ENCODE data around the gene RIC1. TPM values are rescaled to one million over a fixed set of nuclear protein-coding genes. Genes with fewer than 3 reads are reported as not detected.
"Not testable (repeated sequence)": the region's sequence is repeated elsewhere in the genome, so short reads cannot be mapped to it uniquely, and the experiment has no call there.

RIC1 gene
- polyA plus RNA-seq, 12 donors: 10.8 to 26.4 (median 20.2) TPM; not detected in 1

DNA sequence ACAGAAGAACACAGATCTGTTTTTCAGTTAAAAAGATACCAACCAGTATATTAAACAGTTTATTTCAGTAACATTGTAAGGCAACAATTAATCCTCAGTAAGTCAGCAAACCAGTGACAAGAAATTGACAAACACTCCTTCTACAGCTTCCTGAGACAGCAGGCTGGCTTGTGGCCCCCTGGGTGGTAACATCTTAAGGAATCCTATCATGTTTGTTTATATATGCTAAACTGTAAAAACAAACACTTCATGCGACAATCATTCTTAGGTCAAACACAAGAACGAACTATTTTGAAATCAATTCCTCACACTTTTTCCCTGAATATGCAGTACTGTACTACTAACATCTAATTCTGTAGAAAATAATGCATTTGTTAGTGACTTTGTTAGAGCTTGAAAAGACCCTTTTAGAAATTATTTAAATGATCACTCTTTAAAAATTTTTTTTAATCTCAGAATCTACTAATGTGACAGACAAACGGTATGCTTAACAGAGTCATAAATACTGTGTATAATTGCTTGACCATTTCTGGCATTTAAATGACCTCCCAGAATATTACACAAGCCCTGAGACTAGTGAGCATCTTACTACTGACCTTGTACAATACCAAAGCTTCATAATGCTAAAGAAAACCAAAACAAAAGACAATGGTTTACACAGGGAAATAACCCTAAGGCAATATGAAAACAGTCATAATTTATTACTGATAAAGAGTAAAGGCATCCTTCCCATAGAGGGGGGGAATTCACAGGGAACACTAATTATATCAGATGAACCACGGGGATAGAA lies 155.8 kb downstream of the RIC1 start:
- no peak for DNase-seq

DNA sequence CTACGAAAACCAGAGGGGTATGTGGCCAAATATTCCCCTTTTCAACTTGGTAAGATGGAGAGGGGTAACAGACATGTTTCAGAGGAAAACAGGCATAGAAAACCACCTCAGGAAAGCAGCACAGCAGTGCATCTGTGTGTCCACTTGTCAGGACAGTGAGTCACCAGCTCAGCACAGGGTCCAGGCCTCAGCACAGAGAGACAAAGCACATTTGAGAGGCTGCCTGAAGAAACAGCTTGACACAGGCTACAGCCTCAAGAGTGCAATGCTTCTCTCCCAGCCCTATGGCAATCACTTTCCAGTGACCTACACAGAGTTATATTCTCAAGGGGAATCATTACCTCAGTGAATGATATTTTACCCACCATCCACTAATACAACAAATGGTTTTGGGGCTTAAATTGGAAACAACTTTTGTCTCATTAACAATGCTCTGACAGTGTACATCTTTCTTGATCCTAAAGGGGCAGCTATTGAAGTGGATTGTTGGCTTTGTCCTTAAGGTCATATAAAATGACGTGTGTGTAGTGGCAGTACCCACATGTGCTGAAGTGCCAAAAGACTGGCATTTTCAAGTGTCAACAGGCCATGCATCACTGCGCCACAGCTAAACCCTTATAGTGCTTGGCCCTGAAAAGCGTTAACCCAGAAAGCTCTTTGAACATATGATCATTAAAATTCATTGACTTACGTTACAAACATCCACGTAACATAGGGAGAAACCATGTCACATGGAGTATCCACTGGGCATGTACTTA lies 157.6 kb downstream of the RIC1 start:
- DNase-seq: no peak

DNA sequence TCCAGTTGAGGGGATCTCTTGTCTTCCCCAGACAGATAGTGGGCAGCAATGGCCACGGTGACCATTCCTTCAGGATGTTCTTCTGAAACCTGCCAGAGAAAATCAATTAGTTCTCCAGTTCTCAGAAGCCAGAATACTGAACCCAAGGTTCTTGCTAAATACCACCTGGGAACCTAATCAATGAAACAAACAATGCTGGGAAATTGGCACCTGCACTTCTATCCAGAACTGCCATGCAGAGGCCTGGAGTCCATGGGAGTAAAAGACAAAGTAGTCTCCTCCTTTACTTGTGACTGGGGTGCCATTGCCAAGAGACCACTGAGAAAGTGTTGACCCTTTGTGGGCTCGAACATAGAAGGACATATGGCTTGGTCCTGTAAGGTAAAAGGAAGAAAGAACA lies 158.3 kb downstream of the RIC1 start:
- DNase-seq: no peak

DNA sequence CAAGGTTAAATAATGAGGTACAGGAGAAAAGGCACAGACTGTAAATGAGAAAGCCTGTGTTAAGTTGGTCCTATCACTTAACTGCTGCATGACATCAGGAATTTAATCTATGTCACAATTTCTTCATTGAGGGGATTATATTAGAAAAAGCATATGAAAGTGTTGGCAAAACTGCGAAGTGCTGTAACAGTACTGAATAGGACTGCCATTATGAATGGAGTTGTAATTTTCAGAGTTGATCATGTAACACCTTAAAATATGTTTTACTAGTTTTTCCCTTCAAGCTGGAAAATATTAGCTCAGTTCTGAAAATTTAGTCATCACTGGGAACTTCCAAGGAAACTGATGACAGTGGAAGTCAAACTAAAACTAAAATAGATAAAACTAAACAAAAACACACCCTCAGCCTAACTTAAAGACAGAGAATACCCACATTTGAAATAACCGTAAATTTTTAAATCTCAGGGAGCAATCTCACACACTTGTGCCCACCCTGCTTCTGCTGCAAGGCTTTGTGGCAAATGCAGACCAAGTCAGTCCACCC lies 158.9 kb downstream of the RIC1 start:
- DNase-seq: no peak

DNA sequence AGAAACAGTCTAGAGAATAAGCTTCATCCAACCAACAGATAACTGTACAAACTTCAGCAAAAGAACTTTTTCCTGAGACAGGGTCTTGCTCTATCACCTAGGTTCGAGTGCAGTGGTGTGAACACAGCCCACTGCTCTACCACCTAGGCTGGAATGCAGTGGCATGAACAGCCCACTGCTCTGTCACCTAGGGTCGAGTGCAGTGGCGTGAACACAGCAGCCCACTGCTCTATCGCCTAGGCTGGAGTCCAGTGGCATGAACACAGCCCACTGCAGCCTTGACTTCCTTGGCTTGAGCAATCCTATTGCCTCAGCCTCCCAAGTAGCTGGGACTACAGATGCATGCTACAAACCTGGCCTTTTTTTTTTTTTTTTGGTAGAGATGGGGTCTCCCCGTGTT lies 160.6 kb downstream of the RIC1 start:
- DNase-seq: no peak

DNA sequence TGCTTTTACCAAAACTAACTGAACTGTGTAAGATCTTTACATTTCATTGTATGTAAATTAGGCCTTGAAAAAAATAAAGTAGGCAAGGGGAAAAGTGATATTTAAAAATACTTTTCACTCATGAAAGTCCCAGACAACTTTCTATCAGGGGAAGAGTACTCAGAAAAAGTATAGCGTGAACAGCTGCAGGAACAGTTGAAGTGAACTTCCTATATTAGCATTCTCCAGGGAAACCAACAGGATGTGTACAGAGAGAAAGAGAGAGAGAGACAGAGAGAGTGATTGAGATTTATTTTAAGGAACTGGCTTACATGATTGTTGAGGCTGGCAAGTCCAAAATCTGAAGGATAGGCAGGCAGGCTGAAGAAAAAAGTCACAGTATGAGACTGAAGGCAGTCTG lies 162.0 kb downstream of the RIC1 start:
- DNase-seq: no peak

DNA sequence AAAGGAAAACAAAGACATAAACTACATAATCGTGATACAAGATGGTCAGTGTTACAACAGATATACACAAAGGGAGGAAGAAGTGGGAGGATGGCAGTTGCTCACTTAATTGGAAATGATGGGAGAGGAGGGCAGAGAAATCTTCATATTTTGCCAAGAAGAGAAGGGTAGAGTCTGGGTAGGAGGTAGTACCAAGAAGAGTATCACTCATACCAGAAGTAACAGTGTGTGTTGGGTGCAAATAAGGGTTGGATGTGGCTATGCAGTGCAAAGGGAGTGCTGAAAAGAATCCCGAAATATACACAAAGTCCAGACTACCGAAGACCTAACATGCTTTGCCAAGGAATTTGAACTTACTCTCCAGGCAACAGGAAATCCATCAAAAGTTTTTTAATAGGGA lies 163.0 kb downstream of the RIC1 start:
- no peak for DNase-seq

DNA sequence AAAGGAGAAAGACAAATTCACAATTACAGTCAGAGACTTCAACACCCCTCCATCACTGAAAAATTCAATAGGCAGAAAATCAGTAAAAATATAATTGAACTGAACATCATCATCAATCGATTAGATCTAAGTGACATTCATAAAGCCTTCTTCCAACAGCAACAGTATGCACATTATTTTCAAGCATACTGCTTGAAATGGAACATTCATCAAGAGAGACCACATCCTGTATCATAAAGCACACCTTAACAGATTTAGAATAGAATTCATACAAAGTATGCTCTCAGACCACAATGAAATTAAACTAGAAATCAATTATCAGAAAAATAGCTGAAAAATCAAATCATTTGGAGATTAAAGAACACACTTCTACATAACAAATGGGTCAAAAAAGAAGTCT lies 164.9 kb downstream of the RIC1 start:
- DNase-seq: no peak

DNA sequence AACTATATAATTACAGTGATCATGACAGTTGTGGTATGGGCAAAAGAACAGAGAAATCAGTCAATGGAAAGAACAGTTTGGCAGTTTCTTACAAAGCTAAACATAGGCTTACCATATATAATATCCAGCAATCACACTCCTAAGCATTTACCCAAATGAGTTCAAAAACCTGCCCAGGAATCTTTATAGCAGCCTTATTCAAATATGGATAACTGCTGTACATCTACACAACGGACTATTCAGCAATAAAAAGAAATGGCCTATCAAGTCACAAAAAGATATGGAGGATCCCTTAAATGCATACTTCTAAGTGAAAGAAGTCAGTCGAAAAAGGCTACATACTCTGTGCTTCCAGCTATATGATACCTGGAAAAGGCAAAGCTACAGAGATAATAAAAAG lies 167.4 kb downstream of the RIC1 start:
- no peak for DNase-seq

DNA sequence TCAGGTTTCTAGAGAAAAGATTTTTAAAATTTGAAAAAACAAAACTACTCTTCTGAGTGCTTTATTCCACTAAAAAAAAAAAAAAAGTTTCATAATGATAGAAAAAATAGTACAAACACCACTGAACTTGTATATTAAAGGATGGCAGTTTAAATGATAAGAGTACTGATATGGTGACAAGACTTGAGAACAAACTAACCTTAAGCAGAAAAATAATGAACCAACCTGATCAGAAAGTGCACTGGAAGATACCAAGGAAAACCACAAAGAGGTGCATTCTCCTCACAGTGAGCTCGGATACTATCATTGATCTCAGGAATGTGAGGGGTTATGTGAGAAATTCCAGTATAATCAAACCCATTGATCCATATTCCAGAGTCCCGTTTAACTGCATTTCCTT lies 169.7 kb downstream of the RIC1 start:
- no peak for DNase-seq

DNA sequence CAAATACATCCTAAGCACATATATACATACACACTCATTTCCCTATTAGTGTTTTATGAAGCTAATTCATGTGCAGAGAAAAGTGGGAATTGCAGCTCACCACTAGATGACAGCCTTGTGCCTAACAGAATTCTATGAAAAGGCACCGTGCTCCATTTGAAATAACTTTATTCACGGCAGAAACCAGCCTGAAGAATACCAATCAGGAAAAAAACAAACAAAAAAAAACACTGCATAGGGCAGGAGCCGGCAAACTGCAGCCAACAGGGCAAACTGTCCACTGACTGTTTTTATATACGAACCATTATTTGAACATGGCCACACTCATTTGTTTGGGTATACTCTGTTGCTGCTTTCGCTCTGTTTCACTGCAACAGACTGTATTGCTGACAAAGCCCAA lies 170.4 kb downstream of the RIC1 start:
- peak; percentile 26 for DNase-seq

DNA sequence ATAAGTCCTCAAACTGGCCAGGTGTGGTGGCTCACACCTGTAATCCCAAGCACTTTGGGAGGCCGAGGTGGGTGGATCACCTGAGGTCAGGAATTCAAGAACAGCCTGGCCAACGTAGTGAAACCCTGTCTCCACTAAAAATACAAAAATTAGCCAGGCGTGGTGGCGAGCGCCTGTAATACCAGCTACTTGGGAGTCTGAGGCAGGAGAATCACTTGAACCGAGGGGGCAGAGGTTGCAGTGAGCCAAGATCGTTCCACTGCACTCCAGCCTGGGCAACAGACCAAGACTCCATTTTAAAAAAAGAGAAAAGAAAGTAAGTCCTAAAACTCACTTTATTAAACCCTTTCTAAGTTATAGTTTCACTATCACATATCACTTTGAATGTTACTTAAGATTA lies 171.5 kb downstream of the RIC1 start:
- not testable (repeated sequence) for DNase-seq

DNA sequence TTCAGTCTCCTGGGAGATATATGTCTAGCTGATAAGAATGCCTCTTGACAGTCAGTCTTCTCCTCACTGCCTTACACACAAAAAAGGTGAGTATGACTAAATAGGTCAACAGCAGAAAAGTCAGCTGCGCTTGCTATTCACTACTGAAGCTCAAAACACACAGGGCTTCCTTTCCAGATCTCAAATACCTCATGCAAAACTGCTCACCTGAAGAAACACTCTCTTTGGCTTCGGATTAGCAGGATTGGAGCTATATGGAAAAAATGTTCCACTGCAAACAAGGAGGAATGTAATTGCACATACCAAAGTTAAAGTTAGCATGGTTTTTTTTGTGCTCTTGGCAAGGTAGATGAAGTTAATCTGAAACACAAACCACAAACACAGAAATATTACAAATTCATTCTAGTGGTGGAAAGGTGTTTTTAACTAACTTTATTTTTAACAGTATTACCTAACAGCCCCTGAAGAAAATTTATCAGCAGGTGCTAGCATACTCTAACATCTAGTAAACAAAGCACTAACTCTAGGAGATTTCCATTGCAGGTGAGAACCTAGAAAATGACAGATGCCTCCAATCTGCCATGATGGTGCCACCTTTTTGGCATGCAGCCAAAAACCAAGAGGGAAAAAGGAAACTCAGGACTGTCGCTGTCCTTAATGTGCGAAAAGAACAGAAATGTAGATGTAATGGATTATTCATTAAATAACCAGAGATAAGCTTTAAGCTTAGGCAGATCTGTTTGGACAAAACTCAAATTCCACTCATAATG lies 172.2 kb downstream of the RIC1 start:
- no peak for DNase-seq

DNA sequence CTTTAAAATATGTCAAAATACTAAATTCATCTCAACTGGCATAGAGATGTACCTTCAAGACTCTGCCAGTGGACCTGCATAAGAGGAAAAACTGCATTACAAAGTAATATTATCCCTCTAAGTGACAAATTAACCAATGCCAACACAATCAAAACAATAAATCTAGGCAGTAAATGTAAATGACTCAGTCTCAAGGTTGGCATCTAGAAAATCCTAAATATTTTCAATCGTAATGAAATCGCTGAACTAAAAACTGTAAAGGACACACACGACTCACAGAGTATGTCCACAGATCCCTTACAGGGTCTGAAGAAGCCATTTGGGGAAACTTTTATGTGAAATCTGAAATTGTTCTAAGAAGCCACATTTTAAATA lies 172.8 kb downstream of the RIC1 start:
- no peak for DNase-seq

DNA sequence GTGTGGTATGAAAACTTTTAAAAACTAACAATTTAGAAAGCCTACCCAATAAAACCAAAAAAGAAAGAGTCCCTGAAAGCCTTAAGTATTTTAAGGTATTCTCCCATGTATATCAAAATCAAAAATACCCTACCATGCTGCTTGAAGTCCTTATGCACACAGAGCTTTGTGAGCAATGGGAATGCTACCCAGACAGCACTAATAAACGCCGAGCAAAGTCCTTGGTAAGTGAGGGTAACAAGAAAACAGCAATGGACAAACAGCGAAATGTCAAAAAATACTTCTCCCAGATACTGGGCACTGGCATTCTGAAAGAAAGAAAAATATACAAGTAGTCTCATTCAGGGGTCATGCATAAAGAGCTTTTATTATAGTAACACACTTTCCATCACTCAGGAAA lies 176.6 kb downstream of the RIC1 start:
- no peak for DNase-seq

DNA sequence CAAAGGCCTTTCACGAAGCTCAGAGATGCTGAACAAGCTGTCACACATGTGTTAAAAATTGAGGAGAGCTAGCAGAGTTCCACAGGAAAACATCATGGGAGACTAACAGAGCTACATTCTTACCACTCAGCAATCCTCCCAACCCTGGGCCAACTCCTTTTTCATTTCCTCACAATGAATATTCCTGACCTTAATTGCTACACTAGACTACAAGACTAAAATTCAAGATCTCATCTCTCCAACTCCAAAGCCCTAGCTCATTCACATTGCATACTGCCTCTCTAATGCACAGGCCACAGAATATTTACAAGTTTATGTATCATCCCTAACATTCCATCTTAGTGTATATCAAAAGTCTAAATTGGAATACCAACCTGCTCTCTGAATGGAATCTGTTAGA lies 182.8 kb downstream of the RIC1 start:
- no peak for DNase-seq

DNA sequence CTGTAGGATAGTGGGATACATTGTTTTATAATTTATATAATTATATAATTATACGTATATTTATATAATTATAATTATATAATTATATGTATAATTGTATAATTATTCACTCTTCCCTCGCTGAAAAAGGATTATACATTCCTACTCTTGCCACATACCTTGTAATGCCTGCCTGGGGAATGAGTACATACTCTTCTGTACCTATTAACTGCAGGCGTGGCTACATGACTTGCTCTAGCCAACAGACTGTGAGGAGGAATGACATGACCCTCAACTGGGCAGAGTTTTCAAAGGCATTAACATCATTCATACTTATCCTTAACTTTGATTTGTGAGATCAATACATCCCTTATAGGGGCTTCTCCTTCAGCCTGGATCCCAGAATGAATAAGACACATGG lies 184.9 kb downstream of the RIC1 start:
- DNase-seq: no peak

DNA sequence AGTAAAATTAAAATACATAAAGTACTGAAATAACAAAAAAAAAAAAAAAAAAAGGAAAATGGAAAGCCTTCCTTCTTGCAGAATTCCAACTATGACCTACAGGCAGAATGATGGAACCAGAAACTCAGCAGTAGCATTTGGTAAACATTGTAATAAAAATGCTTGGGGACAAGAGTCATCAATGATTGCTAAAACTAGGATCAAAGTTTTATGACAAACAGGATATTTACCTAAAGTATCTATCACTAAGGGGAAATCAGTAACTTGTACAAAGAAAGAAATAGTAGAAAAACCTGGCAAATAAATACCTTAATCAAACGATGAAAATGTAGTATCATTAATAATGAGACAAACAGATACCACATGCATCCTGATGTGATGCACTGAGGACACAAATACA lies 186.6 kb downstream of the RIC1 start:
- DNase-seq: no peak

DNA sequence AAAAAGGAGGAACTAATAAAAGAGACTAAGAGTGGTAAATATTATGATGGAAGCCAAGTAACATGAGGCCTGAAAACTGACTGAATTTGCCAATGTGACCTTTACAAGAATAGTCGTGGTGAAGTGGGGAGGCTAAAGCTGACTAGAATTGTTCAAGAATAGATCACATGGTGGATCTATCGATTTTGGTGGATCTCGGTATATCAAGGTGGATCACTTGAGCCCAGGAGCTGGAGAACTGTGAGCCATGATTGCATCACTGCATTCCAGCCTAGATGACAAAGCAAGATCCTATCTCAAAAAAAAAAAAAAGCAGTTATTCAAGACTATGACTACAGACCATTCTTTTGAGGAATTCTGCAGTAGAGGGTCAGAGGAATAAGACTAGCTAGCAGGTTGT lies 189.0 kb downstream of the RIC1 start:
- DNase-seq: no peak

DNA sequence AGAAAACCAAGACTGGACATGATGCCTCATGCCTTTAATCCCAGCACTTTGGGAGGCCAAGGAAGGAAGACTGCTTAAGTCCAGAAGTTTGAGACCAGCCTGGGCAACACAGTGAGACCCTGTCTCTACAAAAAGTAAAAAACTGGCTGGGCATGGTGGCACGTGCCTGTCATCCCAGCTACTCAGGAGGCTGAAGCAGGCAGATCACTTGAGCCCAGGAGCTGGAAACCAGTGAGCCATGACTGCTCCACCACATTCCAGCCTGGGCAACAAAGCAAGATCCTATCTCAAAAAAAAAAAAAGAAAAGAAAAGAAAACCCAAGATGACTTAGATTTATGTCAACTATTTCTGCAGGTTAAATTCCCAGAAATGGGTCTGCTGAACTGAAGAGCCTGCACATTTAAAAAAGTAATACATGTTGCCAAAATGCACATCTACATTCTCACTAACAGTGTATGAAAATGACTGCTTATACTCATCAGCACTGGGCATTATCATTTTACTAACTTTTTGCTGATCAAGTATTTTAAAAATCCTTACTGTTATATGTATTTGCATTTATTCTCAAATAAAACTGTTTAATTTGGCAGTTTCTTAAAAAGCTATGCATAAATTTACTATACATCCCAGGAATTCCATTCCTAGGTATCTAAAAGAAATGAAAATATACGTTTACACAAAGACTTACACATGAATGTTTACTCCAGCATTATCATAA lies 189.7 kb downstream of the RIC1 start:
- no peak for DNase-seq

DNA sequence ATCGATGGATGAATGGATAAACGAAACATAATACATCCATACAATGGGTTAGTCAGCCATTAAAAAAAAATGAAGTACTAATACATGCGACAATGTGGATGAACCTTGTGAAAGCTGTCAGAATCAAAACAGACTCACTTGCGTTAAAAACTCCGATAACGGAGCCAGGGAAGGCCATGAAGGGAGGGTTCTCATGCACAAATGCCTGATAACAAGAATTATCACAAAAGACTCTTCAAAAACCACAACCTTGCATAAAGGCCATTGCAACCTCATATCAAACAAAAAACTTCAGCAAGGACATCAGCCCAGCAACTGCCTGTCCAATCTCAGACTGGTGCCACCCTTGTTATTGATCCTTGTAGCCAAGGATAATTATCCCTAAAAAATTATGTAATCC lies 190.3 kb downstream of the RIC1 start:
- DNase-seq: no peak

DNA sequence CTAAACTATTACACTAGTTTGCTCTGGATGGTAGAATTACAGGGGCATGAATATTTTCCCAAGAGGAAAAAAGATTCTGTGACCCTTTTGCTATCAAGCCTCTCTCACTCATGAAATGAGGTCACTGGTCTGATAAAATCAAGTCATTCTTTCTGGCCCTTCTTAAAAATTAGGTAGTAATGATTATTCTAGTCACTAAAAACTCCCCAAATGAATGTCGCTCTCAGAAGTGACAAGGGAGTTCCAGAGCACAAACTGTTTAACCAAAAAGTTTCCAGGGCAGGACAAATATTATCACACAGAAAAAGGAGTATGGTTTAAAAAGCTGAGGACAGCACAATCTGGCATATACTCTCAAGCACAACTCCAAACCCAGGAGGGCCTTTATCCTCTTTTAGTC lies 191.5 kb downstream of the RIC1 start:
- no peak for DNase-seq
